ENCODE results near the gene RND1.
A peak's percentile ranks its signal among the peaks of the same experiment; 100 is the strongest.

DNA sequence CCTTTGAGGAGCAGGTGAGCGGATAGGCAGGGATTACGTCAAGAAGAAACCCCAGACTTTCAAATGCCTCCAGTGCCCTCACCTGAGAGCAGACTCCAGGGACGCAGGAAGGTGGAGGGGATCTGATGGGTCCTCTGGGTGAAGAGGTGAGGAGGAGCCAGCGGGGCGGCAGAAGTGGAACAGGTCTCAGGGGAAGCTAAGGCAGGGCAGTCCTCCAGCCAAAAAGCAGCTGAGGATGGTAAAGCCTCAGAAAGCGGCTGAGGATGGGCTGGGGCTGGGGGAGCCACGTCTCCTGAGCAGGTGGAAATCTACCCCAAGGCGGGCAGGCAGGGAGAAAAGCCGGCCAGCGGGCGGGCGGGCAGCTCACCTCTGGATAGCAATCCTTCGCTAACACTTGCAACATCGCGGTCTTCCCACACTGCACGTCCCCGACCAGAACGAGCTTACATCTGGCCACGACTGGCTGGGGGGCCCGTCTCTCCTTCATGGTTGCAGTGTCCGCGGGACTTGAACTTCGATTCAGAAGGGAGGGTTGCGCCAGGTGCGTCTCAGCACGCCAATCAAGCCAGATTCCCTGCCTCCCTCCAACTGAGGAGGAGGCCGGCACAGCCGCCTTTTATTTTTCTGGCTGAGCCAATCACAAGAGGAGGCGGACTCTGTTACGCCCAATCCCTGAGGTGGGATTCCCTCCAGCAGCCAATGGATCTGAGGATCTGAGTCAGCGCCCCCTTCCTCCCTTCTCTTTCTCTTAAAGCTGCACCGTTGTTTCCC, at the start of gene RND1:
- TF ChIP-seq, protein P1, sequence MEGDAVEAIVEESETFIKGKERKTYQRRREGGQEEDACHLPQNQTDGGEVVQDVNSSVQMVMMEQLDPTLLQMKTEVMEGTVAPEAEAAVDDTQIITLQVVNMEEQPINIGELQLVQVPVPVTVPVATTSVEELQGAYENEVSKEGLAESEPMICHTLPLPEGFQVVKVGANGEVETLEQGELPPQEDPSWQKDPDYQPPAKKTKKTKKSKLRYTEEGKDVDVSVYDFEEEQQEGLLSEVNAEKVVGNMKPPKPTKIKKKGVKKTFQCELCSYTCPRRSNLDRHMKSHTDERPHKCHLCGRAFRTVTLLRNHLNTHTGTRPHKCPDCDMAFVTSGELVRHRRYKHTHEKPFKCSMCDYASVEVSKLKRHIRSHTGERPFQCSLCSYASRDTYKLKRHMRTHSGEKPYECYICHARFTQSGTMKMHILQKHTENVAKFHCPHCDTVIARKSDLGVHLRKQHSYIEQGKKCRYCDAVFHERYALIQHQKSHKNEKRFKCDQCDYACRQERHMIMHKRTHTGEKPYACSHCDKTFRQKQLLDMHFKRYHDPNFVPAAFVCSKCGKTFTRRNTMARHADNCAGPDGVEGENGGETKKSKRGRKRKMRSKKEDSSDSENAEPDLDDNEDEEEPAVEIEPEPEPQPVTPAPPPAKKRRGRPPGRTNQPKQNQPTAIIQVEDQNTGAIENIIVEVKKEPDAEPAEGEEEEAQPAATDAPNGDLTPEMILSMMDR (IDR thresholded peaks at IDR 0.05), result peak in 2 of 4 experiments; percentile 7 to 26
- peak; percentile 91 to 99 for TF ChIP-seq POLR2A (IDR thresholded peaks at IDR 0.05)
